ENCODE results near the gene B4GALNT3.

Gene B4GALNT3

GRCh38 chr12:503111-503761 lies 43.5 kb downstream of the B4GALNT3 start:
- FAIRE-seq (no peak), DNase-seq (ENCODE audit: insufficient read length, low spot score) (no peak)
- no peak for TF ChIP-seq TAF1 (IDR thresholded peaks at IDR 0.05; ENCODE audit: low read depth, low read length)
- no peak for TF ChIP-seq POLR2AphosphoS5 (IDR thresholded peaks at IDR 0.05; ENCODE audit: low read depth, low read length)
- no peak for TF ChIP-seq POU2F2 (IDR thresholded peaks at IDR 0.05; ENCODE audit: low read depth, low read length)
- no peak for TF ChIP-seq SPI1 (IDR thresholded peaks at IDR 0.05; ENCODE audit: low read depth, low read length)
- TF ChIP-seq POLR2A (IDR thresholded peaks at IDR 0.05; ENCODE audit: low read depth, low read length), result no peak
- TF ChIP-seq PAX5 (IDR thresholded peaks at IDR 0.05; ENCODE audit: insufficient read depth, low read length, severe bottlenecking), result no peak

- TF ChIP-seq POLR2A (IDR thresholded peaks at IDR 0.05; ENCODE audit: low read depth, low read length) (no peak), POU2F2 (IDR thresholded peaks at IDR 0.05; ENCODE audit: low read depth, low read length) (no peak), PAX5 (IDR thresholded peaks at IDR 0.05; ENCODE audit: insufficient read depth, low read length, severe bottlenecking) (no peak), POLR2AphosphoS5 (IDR thresholded peaks at IDR 0.05; ENCODE audit: low read depth, low read length) (no peak), TAF1 (IDR thresholded peaks at IDR 0.05; ENCODE audit: low read depth, low read length) (no peak), SPI1 (IDR thresholded peaks at IDR 0.05; ENCODE audit: low read depth, low read length) (no peak)
- FAIRE-seq (no peak), DNase-seq (ENCODE audit: insufficient read length, low spot score) (no peak)
Observed at GRCh38 chr12:505221-505620, 45.5 kb downstream of the B4GALNT3 start.

GRCh38 chr12:507391-507796 lies 47.7 kb downstream of the B4GALNT3 start:
- TF ChIP-seq TAF1 (IDR thresholded peaks at IDR 0.05; ENCODE audit: low read depth, low read length) (no peak), POLR2A (IDR thresholded peaks at IDR 0.05; ENCODE audit: low read depth, low read length) (no peak), SPI1 (IDR thresholded peaks at IDR 0.05; ENCODE audit: low read depth, low read length) (no peak), POLR2AphosphoS5 (IDR thresholded peaks at IDR 0.05; ENCODE audit: low read depth, low read length) (no peak), PAX5 (IDR thresholded peaks at IDR 0.05; ENCODE audit: insufficient read depth, low read length, severe bottlenecking) (no peak), POU2F2 (IDR thresholded peaks at IDR 0.05; ENCODE audit: low read depth, low read length) (no peak)
- DNase-seq (ENCODE audit: insufficient read length, low spot score) (no peak), FAIRE-seq (no peak)

- TF ChIP-seq PAX5 (IDR thresholded peaks at IDR 0.05; ENCODE audit: insufficient read depth, low read length, severe bottlenecking) (no peak), SPI1 (IDR thresholded peaks at IDR 0.05; ENCODE audit: low read depth, low read length) (no peak), TAF1 (IDR thresholded peaks at IDR 0.05; ENCODE audit: low read depth, low read length) (no peak), POU2F2 (IDR thresholded peaks at IDR 0.05; ENCODE audit: low read depth, low read length) (no peak), POLR2A (IDR thresholded peaks at IDR 0.05; ENCODE audit: low read depth, low read length) (no peak), POLR2AphosphoS5 (IDR thresholded peaks at IDR 0.05; ENCODE audit: low read depth, low read length) (no peak)
- no peak for FAIRE-seq
- no peak for DNase-seq (ENCODE audit: insufficient read length, low spot score)
Observed at GRCh38 chr12:508145-508544, 48.4 kb downstream of the B4GALNT3 start.

GRCh38 chr12:508795-509194 lies 49.1 kb downstream of the B4GALNT3 start:
- TF ChIP-seq SPI1 (IDR thresholded peaks at IDR 0.05; ENCODE audit: low read depth, low read length) (no peak), PAX5 (IDR thresholded peaks at IDR 0.05; ENCODE audit: insufficient read depth, low read length, severe bottlenecking) (no peak), TAF1 (IDR thresholded peaks at IDR 0.05; ENCODE audit: low read depth, low read length) (no peak), POLR2A (IDR thresholded peaks at IDR 0.05; ENCODE audit: low read depth, low read length) (no peak), POLR2AphosphoS5 (IDR thresholded peaks at IDR 0.05; ENCODE audit: low read depth, low read length) (no peak), POU2F2 (IDR thresholded peaks at IDR 0.05; ENCODE audit: low read depth, low read length) (no peak)

GRCh38 chr12:509500-509899 lies 49.8 kb downstream of the B4GALNT3 start:
- TF ChIP-seq POLR2A (IDR thresholded peaks at IDR 0.05; ENCODE audit: low read depth, low read length), result no peak
- no peak for TF ChIP-seq PAX5 (IDR thresholded peaks at IDR 0.05; ENCODE audit: insufficient read depth, low read length, severe bottlenecking)
- no peak for TF ChIP-seq SPI1 (IDR thresholded peaks at IDR 0.05; ENCODE audit: low read depth, low read length)
- TF ChIP-seq POU2F2 (IDR thresholded peaks at IDR 0.05; ENCODE audit: low read depth, low read length), result no peak
- no peak for TF ChIP-seq POLR2AphosphoS5 (IDR thresholded peaks at IDR 0.05; ENCODE audit: low read depth, low read length)
- no peak for TF ChIP-seq TAF1 (IDR thresholded peaks at IDR 0.05; ENCODE audit: low read depth, low read length)
- DNase-seq (ENCODE audit: insufficient read length, low spot score) (no peak), FAIRE-seq (no peak)

More at GRCh38 chr12:508795-509194, 49.1 kb downstream of the B4GALNT3 start:
- FAIRE-seq (no peak), DNase-seq (ENCODE audit: insufficient read length, low spot score) (no peak)

- DNase-seq (ENCODE audit: insufficient read length, low spot score), result no peak
- no peak for FAIRE-seq
- TF ChIP-seq SPI1 (IDR thresholded peaks at IDR 0.05; ENCODE audit: low read depth, low read length) (no peak), PAX5 (IDR thresholded peaks at IDR 0.05; ENCODE audit: insufficient read depth, low read length, severe bottlenecking) (no peak), TAF1 (IDR thresholded peaks at IDR 0.05; ENCODE audit: low read depth, low read length) (no peak), POLR2AphosphoS5 (IDR thresholded peaks at IDR 0.05; ENCODE audit: low read depth, low read length) (no peak), POU2F2 (IDR thresholded peaks at IDR 0.05; ENCODE audit: low read depth, low read length) (no peak), POLR2A (IDR thresholded peaks at IDR 0.05; ENCODE audit: low read depth, low read length) (no peak)
Observed at GRCh38 chr12:510071-510825, 50.5 kb downstream of the B4GALNT3 start.

- no peak for FAIRE-seq
- no peak for DNase-seq (ENCODE audit: insufficient read length, low spot score)
- TF ChIP-seq POLR2A (IDR thresholded peaks at IDR 0.05; ENCODE audit: low read depth, low read length) (no peak), POLR2AphosphoS5 (IDR thresholded peaks at IDR 0.05; ENCODE audit: low read depth, low read length) (no peak)
Observed at GRCh38 chr12:512933-513332, 53.2 kb downstream of the B4GALNT3 start.

- no peak for FAIRE-seq
- DNase-seq (ENCODE audit: insufficient read length, low spot score), result no peak
- TF ChIP-seq POLR2AphosphoS5 (IDR thresholded peaks at IDR 0.05; ENCODE audit: low read depth, low read length), result no peak
- no peak for TF ChIP-seq SPI1 (IDR thresholded peaks at IDR 0.05; ENCODE audit: low read depth, low read length)
- TF ChIP-seq POLR2A (IDR thresholded peaks at IDR 0.05; ENCODE audit: low read depth, low read length), result no peak
- no peak for TF ChIP-seq TAF1 (IDR thresholded peaks at IDR 0.05; ENCODE audit: low read depth, low read length)
- no peak for TF ChIP-seq PAX5 (IDR thresholded peaks at IDR 0.05; ENCODE audit: insufficient read depth, low read length, severe bottlenecking)
- no peak for TF ChIP-seq POU2F2 (IDR thresholded peaks at IDR 0.05; ENCODE audit: low read depth, low read length)
Observed at GRCh38 chr12:513446-513845, 53.7 kb downstream of the B4GALNT3 start.
